Mesendoderm (in vitro differentiated cells): ENCODE results near the gene SLC44A1.

Experiments
- DNase-seq: peaks from one replicate; pipeline ENCODE4 v3.0.0; 2013
- H2AK5ac ChIP-seq: 2 replicates; pipeline ENCODE4 v1.6.1; 2013; ENCODE audit warnings: low read length, inconsistent platforms
- H2BK120ac ChIP-seq: 2 replicates; pipeline ENCODE4 v1.6.1; 2013; ENCODE audit warnings: low read depth, mild to moderate bottlenecking, low read length, moderate library complexity, mixed read lengths
- H2BK15ac ChIP-seq: replicated peaks from 2 replicates; pipeline ENCODE4 v1.6.1; 2013; ENCODE audit warnings: low read depth, mild to moderate bottlenecking, moderate library complexity
- H2BK5ac ChIP-seq: 2 replicates; pipeline ENCODE4 v1.6.1; 2013; ENCODE audit warnings: low read length, inconsistent platforms
- H3K18ac ChIP-seq: 2 replicates; pipeline ENCODE4 v1.6.1; 2013; ENCODE audit warnings: mild to moderate bottlenecking, low read length, mixed read lengths
- H3K23ac ChIP-seq: one replicate; pipeline ENCODE4 v1.6.1; 2013; ENCODE audit warnings: low read length
- H3K27ac ChIP-seq: 2 replicates; pipeline ENCODE4 v1.5.1; 2013; ENCODE audit warnings: low read depth, mild to moderate bottlenecking, inconsistent platforms, low read length, moderate library complexity
- H3K27me3 ChIP-seq: 2 replicates; pipeline ENCODE4 v1.6.1; 2013; ENCODE audit warnings: low read length, control low read depth, mild to moderate bottlenecking, inconsistent platforms; ENCODE audit not compliant: insufficient read depth, poor library complexity
- H3K36me3 ChIP-seq: 2 replicates; pipeline ENCODE4 v1.6.1; 2013; ENCODE audit warnings: low read length, inconsistent platforms; ENCODE audit not compliant: control insufficient read depth, insufficient read depth
- H3K4ac ChIP-seq: one replicate; pipeline ENCODE4 v1.6.1; 2013; ENCODE audit warnings: low read depth, mild to moderate bottlenecking, low read length, moderate library complexity
- H3K4me1 ChIP-seq: 2 replicates; pipeline ENCODE4 v1.6.1; 2013; ENCODE audit warnings: low read depth, low read length, inconsistent platforms; ENCODE audit not compliant: control insufficient read depth
- H3K4me2 ChIP-seq: 2 replicates; pipeline ENCODE4 v1.6.1; 2013; ENCODE audit warnings: low read length
- H3K4me3 ChIP-seq: 2 replicates; pipeline ENCODE4 v1.5.1; 2013; ENCODE audit warnings: mild to moderate bottlenecking, low read length
- H3K56ac ChIP-seq: one replicate; pipeline ENCODE4 v1.6.1; 2013; ENCODE audit warnings: low read length
- H3K79me1 ChIP-seq: 2 replicates; pipeline ENCODE4 v1.6.1; 2013; ENCODE audit warnings: low read length, inconsistent platforms
- H3K79me2 ChIP-seq: 2 replicates; pipeline ENCODE4 v1.6.1; 2013; ENCODE audit warnings: mild to moderate bottlenecking, low read length; ENCODE audit not compliant: control insufficient read depth, insufficient read depth
- H3K9ac ChIP-seq: 2 replicates; pipeline ENCODE4 v1.6.1; 2013; ENCODE audit warnings: low read length, inconsistent platforms
- H4K5ac ChIP-seq: one replicate; pipeline ENCODE4 v1.6.1; 2013; ENCODE audit warnings: low read length
- H4K8ac ChIP-seq: one replicate; pipeline ENCODE4 v1.6.1; 2013; ENCODE audit warnings: low read depth, mild to moderate bottlenecking, control low read depth, low read length, moderate library complexity
- whole genome bisulfite sequencing: extraction: QIAGEN DNeasy Blood & Tissue Kit; methylation state at CpG from one replicate; pipeline ENCODE4 v1.1.7; 2013; ENCODE audit warnings: low lambda C conversion rate, missing lambda C conversion rate; ENCODE audit not compliant: insufficient coverage; ENCODE audit errors: extremely low coverage; 5-methylcytosine and 5-hydroxymethylcytosine counted together

SLC44A1 gene

GRCh38 chr9:105248691-105249090, 4.2 kb downstream of the SLC44A1 start:
- no peak for DNase-seq
- Histone ChIP-seq H3K27ac (no peak overlapping the region), H3K4me2 (no peak overlapping the region), H3K79me1 (peaks cover 12% of the 10 kb centered on the region), H3K18ac (no peak overlapping the region), H3K27me3 (no peaks in the 10 kb centered on the region), H3K23ac (no peak overlapping the region), H4K8ac (no peak overlapping the region), H4K5ac (no peak overlapping the region), H2BK120ac (no peak overlapping the region), H3K4ac (no peak overlapping the region), H3K4me3 (no peak overlapping the region), H2BK15ac (no peak overlapping the region), H3K36me3 (no peaks in the 10 kb centered on the region), H2BK5ac (no peak overlapping the region), H3K56ac (peak overlapping the region; percentile 20), H3K79me2 (peaks cover 54% of the 10 kb centered on the region), H2AK5ac (no peak overlapping the region), H3K9ac (no peak overlapping the region), H3K4me1 (peaks cover 8% of the 10 kb centered on the region)
- WGBS: no CpG with 5 or more reads among the region's 3 CpGs

GRCh38 chr9:105251133-105251532, 6.7 kb downstream of the SLC44A1 start:
- Histone ChIP-seq H3K27ac (no peak overlapping the region), H2AK5ac (no peak overlapping the region), H3K4me2 (no peak overlapping the region), H2BK120ac (no peak overlapping the region), H2BK5ac (no peak overlapping the region), H3K18ac (peak overlapping the region; percentile 14), H3K56ac (no peak overlapping the region), H4K5ac (no peak overlapping the region), H3K36me3 (no peaks in the 10 kb centered on the region), H3K9ac (no peak overlapping the region), H4K8ac (no peak overlapping the region), H3K23ac (no peak overlapping the region), H3K27me3 (no peaks in the 10 kb centered on the region), H3K79me2 (peaks cover 57% of the 10 kb centered on the region), H3K79me1 (peaks cover 19% of the 10 kb centered on the region), H3K4ac (no peak overlapping the region), H3K4me3 (no peak overlapping the region), H3K4me1 (peaks cover 8% of the 10 kb centered on the region), H2BK15ac (no peak overlapping the region)
- no CpG with 5 or more reads among the region's 8 CpGs for WGBS
- no peak for DNase-seq

GRCh38 chr9:105251733-105252404, 7.4 kb downstream of the SLC44A1 start:
- Histone ChIP-seq H3K4me1 (peaks cover 5% of the 10 kb centered on the region), H2AK5ac (no peak overlapping the region), H2BK120ac (no peak overlapping the region), H3K56ac (no peak overlapping the region), H4K5ac (no peak overlapping the region), H2BK15ac (no peak overlapping the region), H4K8ac (no peak overlapping the region), H3K36me3 (no peaks in the 10 kb centered on the region), H3K79me2 (peaks cover 53% of the 10 kb centered on the region), H2BK5ac (no peak overlapping the region), H3K23ac (no peak overlapping the region), H3K4me2 (no peak overlapping the region), H3K4me3 (no peak overlapping the region), H3K9ac (no peak overlapping the region), H3K18ac (peak overlapping the region; percentile 2), H3K4ac (no peak overlapping the region), H3K79me1 (peaks cover 19% of the 10 kb centered on the region), H3K27ac (no peak overlapping the region), H3K27me3 (no peaks in the 10 kb centered on the region)
- no peak for DNase-seq
- WGBS: 100% methylated on average over 1 of the region's 5 CpGs

GRCh38 chr9:105252405-105252756, 7.9 kb downstream of the SLC44A1 start:
- no peak overlapping the region for H3K23ac ChIP-seq
- H3K56ac ChIP-seq: no peak overlapping the region
- H3K4me2 ChIP-seq: no peak overlapping the region
- DNase-seq: no peak
- H3K79me2 ChIP-seq: peaks cover 50% of the 10 kb centered on the region
- no peaks in the 10 kb centered on the region for H3K36me3 ChIP-seq
- H3K27me3 ChIP-seq: no peaks in the 10 kb centered on the region
- no peak overlapping the region for H4K5ac ChIP-seq
- H2AK5ac ChIP-seq: no peak overlapping the region
- H3K4me1 ChIP-seq: peaks cover 5% of the 10 kb centered on the region
- no CpG with 5 or more reads among the region's 5 CpGs for WGBS
- H3K27ac ChIP-seq: no peak overlapping the region
- no peak overlapping the region for H3K4ac ChIP-seq
- no peak overlapping the region for H3K4me3 ChIP-seq
- no peak overlapping the region for H2BK120ac ChIP-seq
- H2BK15ac ChIP-seq: no peak overlapping the region
- H3K79me1 ChIP-seq: peaks cover 19% of the 10 kb centered on the region
- H4K8ac ChIP-seq: no peak overlapping the region
- no peak overlapping the region for H3K18ac ChIP-seq
- H2BK5ac ChIP-seq: no peak overlapping the region
- no peak overlapping the region for H3K9ac ChIP-seq

GRCh38 chr9:105254226-105254625, 9.8 kb downstream of the SLC44A1 start:
- Histone ChIP-seq H3K4me2 (no peak overlapping the region), H3K36me3 (no peaks in the 10 kb centered on the region), H3K4ac (no peak overlapping the region), H4K8ac (no peak overlapping the region), H3K9ac (no peak overlapping the region), H3K27me3 (no peaks in the 10 kb centered on the region), H4K5ac (no peak overlapping the region), H2AK5ac (no peak overlapping the region), H2BK120ac (no peak overlapping the region), H3K79me2 (peaks cover 53% of the 10 kb centered on the region), H3K18ac (no peak overlapping the region), H3K27ac (no peak overlapping the region), H3K56ac (no peak overlapping the region), H2BK5ac (no peak overlapping the region), H3K4me3 (no peak overlapping the region), H3K79me1 (peaks cover 22% of the 10 kb centered on the region), H3K4me1 (no peaks in the 10 kb centered on the region), H3K23ac (no peak overlapping the region), H2BK15ac (no peak overlapping the region)
- WGBS: no CpG with 5 or more reads among the region's 4 CpGs
- no peak for DNase-seq

- no peak overlapping the region for H3K27ac ChIP-seq
Measured at GRCh38 chr9:105255421-105255820, 11.0 kb downstream of the SLC44A1 start.

More at GRCh38 chr9:105255421-105255820, 11.0 kb downstream of the SLC44A1 start:
- Histone ChIP-seq H3K9ac (no peak overlapping the region), H4K5ac (no peak overlapping the region), H2AK5ac (no peak overlapping the region), H3K79me1 (peaks cover 22% of the 10 kb centered on the region), H3K56ac (no peak overlapping the region), H3K4me3 (no peak overlapping the region), H2BK120ac (no peak overlapping the region), H2BK15ac (no peak overlapping the region), H3K4me2 (no peak overlapping the region), H3K36me3 (no peaks in the 10 kb centered on the region), H3K4me1 (peaks cover 2% of the 10 kb centered on the region), H3K23ac (no peak overlapping the region), H3K4ac (no peak overlapping the region), H2BK5ac (no peak overlapping the region), H3K79me2 (peaks cover 49% of the 10 kb centered on the region), H4K8ac (no peak overlapping the region), H3K27me3 (no peaks in the 10 kb centered on the region), H3K18ac (no peak overlapping the region)
- no peak for DNase-seq
